H1 (cell line): ENCODE results near the gene B3GALT4. TPM values are rescaled to one million over a fixed set of nuclear protein-coding genes. Genes with fewer than 3 reads are reported as not detected.

Experiments used
- BCL11A ChIP-seq, 2 experiments: IDR thresholded peaks; one replicate each; pipeline ENCODE4 v1.6.1; 2011; ENCODE audit warnings: low read depth in 2 of 2, low read length in 2 of 2, mild to moderate bottlenecking in 2 of 2
- CHD7 ChIP-seq: fragments of 300-600 bp; sonication (generic); IDR thresholded peaks from 2 replicates; pipeline ENCODE4 v1.7.1; 2012; ENCODE audit warnings: low read length, moderate library complexity, mild to moderate bottlenecking, inconsistent platforms; ENCODE audit not compliant: insufficient replicate concordance
- EP300 ChIP-seq, 2 experiments: IDR thresholded peaks; 1 replicate in 1 of 2; 2 replicates in 1 of 2; pipeline ENCODE4 v1.6.1; 2011 to 2012; ENCODE audit warnings: low read depth in 2 of 2, low read length in 2 of 2, mild to moderate bottlenecking in 2 of 2, borderline replicate concordance in 1 of 2, inconsistent platforms in 1 of 2, moderate library complexity in 1 of 2
- JUN ChIP-seq: IDR thresholded peaks from 2 replicates; pipeline ENCODE4 v1.6.1; 2011; ENCODE audit warnings: low read depth, mild to moderate bottlenecking, improper control_type of control experiment, low read length
- MAFK ChIP-seq: IDR thresholded peaks from 2 replicates; pipeline ENCODE4 v1.6.1; 2012; ENCODE audit warnings: low read depth, mild to moderate bottlenecking, improper control_type of control experiment, low read length
- SIN3A ChIP-seq, 2 experiments: IDR thresholded peaks in 1 of 2; conservative IDR thresholded peaks in 1 of 2; 2 replicates each; pipeline ENCODE4 v1.6.1; 2011 to 2012; ENCODE audit warnings: low read length in 2 of 2, improper control_type of control experiment in 1 of 2, low read depth in 1 of 2, mild to moderate bottlenecking in 1 of 2
- SUZ12 ChIP-seq: fragments of 200-600 bp; sonication (generic); IDR thresholded peaks from 2 replicates; pipeline ENCODE4 v1.6.1; 2012; ENCODE audit warnings: mild to moderate bottlenecking, inconsistent platforms, low read length, moderate library complexity, mixed read lengths
- polyA plus RNA-seq, 7 experiments: library from polyadenylated mRNA; depleted of rRNA in 3 of 7; stranded (reverse) in 5 of 7; unstranded in 2 of 7; fragments of >200 nt in 5 of 7; fragments of 200-250 nt in 2 of 7; gene quantifications; 1 replicate in 5 of 7; 2 replicates in 1 of 7; 4 replicates in 1 of 7; pipeline versions ENCODE4 v1.2.1 to v1.2.3, GENCODE V29; 2011 to 2013; ENCODE audit warnings: missing spikeins in 2 of 7, mixed read lengths in 2 of 7
- total RNA-seq: library from RNA; stranded (reverse); fragmentation: NEBNext Ultra II Directional; extraction: Animal tissue kit (Norgen Biotek cat#: 25700); gene quantifications from 2 replicates; pipeline ENCODE4 v1.2.1, GENCODE V29; 2021

Gene B3GALT4
- total and polyA plus RNA-seq, 2 of the 8 experiments (the other 6 are each of a cell fraction or from before 2014, with no cell fraction given) = 2.2 to 3.0 TPM

GRCh38 chr6:33241968-33242367 is 35.0 kb upstream of the B3GALT4 start (continued):
- TF ChIP-seq CHD7 (no peak), SUZ12 (no peak), EP300 (IDR thresholded peaks at IDR 0.05; ENCODE audit: borderline replicate concordance in 1 of 2, low read depth in 2 of 2, low read length in 2 of 2) (no peak), JUN (no peak), BCL11A (IDR thresholded peaks at IDR 0.05; ENCODE audit: low read depth in 2 of 2, low read length in 2 of 2) (no peak), SIN3A (conservative IDR thresholded peaks at IDR 0.05 in 1 of 2, IDR thresholded peaks at IDR 0.05 in 1 of 2; ENCODE audit: low read depth in 1 of 2, low read length in 2 of 2) (no peak), MAFK (no peak)
